Loucy (cell line): ENCODE results near the gene CENPS.
"Not testable (repeated sequence)": the region's sequence is repeated elsewhere in the genome, so short reads cannot be mapped to it uniquely, and the experiment has no call there.

ENCODE experiments used
- H2AFZ ChIP-seq: fragments of 200-600 bp; sonication (generic); 2 replicates; pipeline ENCODE4 v1.6.0; 2016; ENCODE audit warnings: antibody characterized with exemption, mild to moderate bottlenecking, low read length, moderate library complexity
- H3F3A ChIP-seq: fragments of 200-600 bp; 2 replicates; pipeline ENCODE4 v1.6.0; 2016; ENCODE audit warnings: antibody characterized with exemption, low read depth, mild to moderate bottlenecking
- H3K27me3 ChIP-seq: fragments of 200-600 bp; sonication (generic); 2 replicates; pipeline ENCODE4 v1.6.1; 2014; ENCODE audit warnings: low read length, mild to moderate bottlenecking; ENCODE audit not compliant: insufficient read depth, poor library complexity, severe bottlenecking
- H3K36me3 ChIP-seq: fragments of 200-600 bp; sonication (generic); 2 replicates; pipeline ENCODE4 v1.6.1; 2016; ENCODE audit warnings: low read length; ENCODE audit not compliant: insufficient read depth
- H3K4me1 ChIP-seq: fragments of 200-600 bp; sonication (generic); 2 replicates; pipeline ENCODE4 v1.5.1; 2014; ENCODE audit warnings: low read length, mild to moderate bottlenecking; ENCODE audit not compliant: insufficient read depth, poor library complexity, severe bottlenecking
- H3K4me2 ChIP-seq: fragments of 200-600 bp; sonication (generic); 2 replicates; pipeline ENCODE4 v1.6.0; 2014; ENCODE audit warnings: antibody characterized with exemption, low read length, low read depth, mild to moderate bottlenecking; ENCODE audit not compliant: poor library complexity, severe bottlenecking
- H3K4me3 ChIP-seq: fragments of 200-600 bp; sonication (generic); 2 replicates; pipeline ENCODE4 v1.5.1; 2014; ENCODE audit warnings: low read length, mild to moderate bottlenecking, mixed read lengths; ENCODE audit not compliant: poor library complexity, severe bottlenecking
- H3K79me2 ChIP-seq: fragments of 200-600 bp; sonication (generic); 2 replicates; pipeline ENCODE4 v1.6.1; 2014; ENCODE audit warnings: low read length; ENCODE audit not compliant: insufficient read depth
- H3K9ac ChIP-seq: fragments of 200-600 bp; sonication (generic); 2 replicates; pipeline ENCODE4 v1.6.0; 2014; ENCODE audit warnings: mild to moderate bottlenecking, low read depth, low read length, moderate library complexity; ENCODE audit not compliant: poor library complexity, severe bottlenecking
- H3K9me2 ChIP-seq: fragments of 200-600 bp; sonication (generic); replicated peaks from 2 replicates; pipeline ENCODE4 v1.6.1; 2016; ENCODE audit warnings: low read depth, low read length, mixed read lengths
- H3K9me3 ChIP-seq: fragments of 200-600 bp; sonication (generic); 2 replicates; pipeline ENCODE4 v1.6.1; 2014; ENCODE audit warnings: mild to moderate bottlenecking, antibody characterized with exemption, low read length, low read depth; ENCODE audit not compliant: insufficient read depth
- H4K20me1 ChIP-seq: fragments of 200-600 bp; sonication (generic); 2 replicates; pipeline ENCODE4 v1.6.0; 2014; ENCODE audit warnings: antibody characterized with exemption, low read length, mild to moderate bottlenecking; ENCODE audit not compliant: insufficient read depth, poor library complexity, severe bottlenecking
- CTCF ChIP-seq: fragments of 200-600 bp; sonication (generic); conservative IDR thresholded peaks from 2 replicates; pipeline ENCODE4 v1.5.1; 2014; ENCODE audit warnings: mild to moderate bottlenecking, antibody characterized with exemption, low read length
- EZH2phosphoT487 ChIP-seq: fragments of 200-600 bp; IDR thresholded peaks from 2 replicates; pipeline ENCODE4 v1.6.1; 2018; ENCODE audit warnings: antibody characterized with exemption, mild to moderate bottlenecking, moderate library complexity, borderline replicate concordance

The CENPS gene

GRCh38 chr1:10424651-10425050 is 5.6 kb upstream of the CENPS start:
- Histone ChIP-seq H4K20me1 (no peaks in the 10 kb centered on the region), H3K79me2 (no peaks in the 10 kb centered on the region), H3K4me3 (no peak overlapping the region), H3K36me3 (peaks cover 18% of the 10 kb centered on the region; the same call in 1 of the 2 replicates), H3K4me1 (peaks cover under 1% of the 10 kb centered on the region), H3K27me3 (no peaks in the 10 kb centered on the region), H3K9me3 (no peaks in the 10 kb centered on the region), H2AFZ (no peak overlapping the region), H3K9me2 (no peaks in the 10 kb centered on the region), H3F3A (no peaks in the 10 kb centered on the region), H3K9ac (no peak overlapping the region), H3K4me2 (no peak overlapping the region)
- TF ChIP-seq CTCF, result no peak
- no peak for TF ChIP-seq EZH2phosphoT487

- not testable (repeated sequence) for H3K79me2 ChIP-seq, H3K9me3 ChIP-seq, H3K9me2 ChIP-seq, H2AFZ ChIP-seq, H3F3A ChIP-seq, H3K4me2 ChIP-seq, H3K27me3 ChIP-seq, H3K4me1 ChIP-seq, H3K36me3 ChIP-seq, H4K20me1 ChIP-seq, H3K9ac ChIP-seq, H3K4me3 ChIP-seq
Observed at GRCh38 chr1:10425826-10426534, 4.3 kb upstream of the CENPS start.

- not testable (repeated sequence) for H4K20me1 ChIP-seq, H3F3A ChIP-seq, H3K4me3 ChIP-seq, H3K79me2 ChIP-seq, H3K27me3 ChIP-seq, H3K4me2 ChIP-seq, H3K9me3 ChIP-seq, H3K9ac ChIP-seq, H3K4me1 ChIP-seq, H3K36me3 ChIP-seq, H3K9me2 ChIP-seq, H2AFZ ChIP-seq
Observed at GRCh38 chr1:10426535-10426848, 3.7 kb upstream of the CENPS start.

GRCh38 chr1:10428984-10429383 is 1.2 kb upstream of the CENPS start:
- Histone ChIP-seq H3K4me1 (peaks cover 12% of the 10 kb centered on the region), H3K4me3 (no peak overlapping the region), H3K9me2 (no peaks in the 10 kb centered on the region), H4K20me1 (no peaks in the 10 kb centered on the region), H3K79me2 (peaks cover 11% of the 10 kb centered on the region), H3K27me3 (no peaks in the 10 kb centered on the region), H3K9ac (no peak overlapping the region), H3K36me3 (no peaks in the 10 kb centered on the region), H3K4me2 (peak overlapping the region; percentile 14), H3K9me3 (no peaks in the 10 kb centered on the region), H3F3A (no peaks in the 10 kb centered on the region), H2AFZ (no peak overlapping the region)
- TF ChIP-seq EZH2phosphoT487 (no peak), CTCF (no peak)
